OCI-LY1 (cell line): ENCODE results near the gene RAX2.
A peak's percentile ranks its signal among the peaks of the same experiment; 100 is the strongest.

ENCODE experiments used
- H2AFZ ChIP-seq: fragments of 200-600 bp; sonication (generic), shearing (Covaris generic); 2 replicates; pipeline ENCODE4 v1.6.0; 2014; ENCODE audit warnings: antibody characterized with exemption, mild to moderate bottlenecking, low read length
- H3F3A ChIP-seq: fragments of 200-600 bp; sonication (generic), shearing (Covaris generic); 2 replicates; pipeline ENCODE4 v1.6.0; 2014; ENCODE audit warnings: mild to moderate bottlenecking, antibody characterized with exemption, low read length, moderate library complexity; ENCODE audit not compliant: insufficient read depth
- H3K27ac ChIP-seq: fragments of 200-600 bp; sonication (generic); 2 replicates; pipeline ENCODE4 v1.5.1; 2014; ENCODE audit warnings: low read length, mixed run types, mild to moderate bottlenecking, low read depth; ENCODE audit not compliant: poor library complexity, severe bottlenecking
- H3K27me3 ChIP-seq: fragments of 200-600 bp; sonication (generic); 2 replicates; pipeline ENCODE4 v1.6.0; 2014; ENCODE audit warnings: antibody characterized with exemption, mild to moderate bottlenecking, low read length, moderate library complexity; ENCODE audit not compliant: insufficient read depth
- H3K36me3 ChIP-seq: fragments of 200-600 bp; sonication (generic); 2 replicates; pipeline ENCODE4 v1.6.1; 2014; ENCODE audit warnings: mild to moderate bottlenecking, antibody characterized with exemption, low read length, moderate library complexity, mixed read lengths; ENCODE audit not compliant: insufficient read depth
- H3K4me1 ChIP-seq: fragments of 200-600 bp; sonication (generic); 2 replicates; pipeline ENCODE4 v1.5.1; 2014; ENCODE audit warnings: mild to moderate bottlenecking, low read length, moderate library complexity; ENCODE audit not compliant: insufficient read depth, severe bottlenecking
- H3K4me2 ChIP-seq: fragments of 200-600 bp; sonication (generic), shearing (Covaris generic); 2 replicates; pipeline ENCODE4 v1.6.1; 2014; ENCODE audit warnings: low read length
- H3K4me3 ChIP-seq: fragments of 200-600 bp; sonication (generic); 2 replicates; pipeline ENCODE4 v1.5.1; 2014; ENCODE audit warnings: low read length, low read depth, mild to moderate bottlenecking, mixed read lengths; ENCODE audit not compliant: poor library complexity, severe bottlenecking
- H3K79me2 ChIP-seq: fragments of 200-600 bp; shearing (Covaris generic); 2 replicates; pipeline ENCODE4 v1.6.1; 2016; ENCODE audit warnings: mixed run types, low read length, mixed read lengths; ENCODE audit not compliant: insufficient read depth
- H3K9ac ChIP-seq: fragments of 200-600 bp; sonication (generic), shearing (Covaris generic); 2 replicates; pipeline ENCODE4 v1.6.1; 2014; ENCODE audit warnings: mild to moderate bottlenecking, low read length, mixed read lengths
- H3K9me2 ChIP-seq: fragments of 200-600 bp; sonication (generic), shearing (Covaris generic); 2 replicates; pipeline ENCODE4 v1.6.1; 2014; ENCODE audit warnings: low read depth, mild to moderate bottlenecking, low read length, mixed read lengths
- H3K9me3 ChIP-seq: fragments of 200-600 bp; shearing (Covaris generic); 2 replicates; pipeline ENCODE4 v1.6.1; 2014; ENCODE audit warnings: low read length, mixed read lengths
- H4K20me1 ChIP-seq: fragments of 200-600 bp; sonication (generic), shearing (Covaris generic); 2 replicates; pipeline ENCODE4 v1.6.0; 2016; ENCODE audit warnings: mild to moderate bottlenecking, low read length; ENCODE audit not compliant: insufficient read depth
- EZH2 ChIP-seq: fragments of 200-600 bp; sonication (generic), shearing (Covaris generic); IDR thresholded peaks from 2 replicates; pipeline ENCODE4 v1.8.0; 2017; ENCODE audit warnings: borderline replicate concordance, mixed run types, mild to moderate bottlenecking, antibody characterized with exemption, low read length, moderate library complexity, mixed read lengths
- TF ChIP-seq, protein P1 (sequence below): fragments of 200-600 bp; sonication (generic), shearing (Covaris generic); IDR thresholded peaks from 2 replicates; pipeline ENCODE4 v1.5.1; 2017; ENCODE audit warnings: mild to moderate bottlenecking, antibody characterized with exemption, low read length, moderate library complexity, mixed read lengths

The RAX2 gene

DNA sequence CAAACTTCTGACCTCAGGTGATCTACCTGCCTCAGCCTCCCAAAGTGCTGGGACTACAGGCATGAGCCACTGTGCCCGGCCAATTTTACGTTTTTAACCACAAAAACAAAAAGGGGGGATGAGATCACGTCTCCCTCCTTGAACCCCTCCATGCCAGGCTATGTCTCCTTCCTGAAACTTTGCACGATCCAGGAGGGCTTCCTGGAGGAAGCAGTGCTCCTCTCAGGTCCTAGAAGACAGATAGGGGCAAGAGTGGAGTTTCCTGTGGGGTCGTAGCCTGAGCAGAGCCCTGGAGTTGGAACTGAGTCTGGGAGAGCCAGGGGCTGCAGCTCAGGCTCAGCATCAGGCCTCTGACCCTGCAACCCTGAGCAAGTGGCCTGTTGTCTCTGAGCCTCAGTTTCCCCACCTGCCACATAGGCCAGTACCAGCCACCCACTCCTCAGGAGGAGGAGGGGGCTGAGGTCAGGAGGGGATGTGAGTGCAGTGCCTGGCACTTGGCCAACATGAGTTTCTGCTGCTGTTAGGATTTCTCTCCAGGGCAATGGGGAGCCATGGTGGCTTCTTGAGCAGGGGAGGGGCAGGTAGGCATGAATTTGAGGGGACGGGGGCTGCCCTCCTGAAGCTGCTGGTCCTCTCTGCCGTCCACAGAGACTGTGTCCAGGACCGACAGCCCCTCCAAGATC, 26.5 kb downstream of the RAX2 start:
- Histone ChIP-seq H3K79me2 (no peaks in the 10 kb centered on the region), H3K4me3 (no peak overlapping the region), H3K9me3 (no peaks in the 10 kb centered on the region), H3K27ac (no peak overlapping the region), H3K4me2 (no peak overlapping the region), H3K9me2 (no peaks in the 10 kb centered on the region), H3K9ac (no peak overlapping the region), H3K27me3 (no peaks in the 10 kb centered on the region; the same call in 1 of the 2 replicates), H3K36me3 (peaks cover 8% of the 10 kb centered on the region), H2AFZ (no peak overlapping the region), H4K20me1 (no peaks in the 10 kb centered on the region), H3K4me1 (no peaks in the 10 kb centered on the region), H3F3A (no peaks in the 10 kb centered on the region)
- no peak for TF ChIP-seq EZH2
- TF ChIP-seq, protein P1, sequence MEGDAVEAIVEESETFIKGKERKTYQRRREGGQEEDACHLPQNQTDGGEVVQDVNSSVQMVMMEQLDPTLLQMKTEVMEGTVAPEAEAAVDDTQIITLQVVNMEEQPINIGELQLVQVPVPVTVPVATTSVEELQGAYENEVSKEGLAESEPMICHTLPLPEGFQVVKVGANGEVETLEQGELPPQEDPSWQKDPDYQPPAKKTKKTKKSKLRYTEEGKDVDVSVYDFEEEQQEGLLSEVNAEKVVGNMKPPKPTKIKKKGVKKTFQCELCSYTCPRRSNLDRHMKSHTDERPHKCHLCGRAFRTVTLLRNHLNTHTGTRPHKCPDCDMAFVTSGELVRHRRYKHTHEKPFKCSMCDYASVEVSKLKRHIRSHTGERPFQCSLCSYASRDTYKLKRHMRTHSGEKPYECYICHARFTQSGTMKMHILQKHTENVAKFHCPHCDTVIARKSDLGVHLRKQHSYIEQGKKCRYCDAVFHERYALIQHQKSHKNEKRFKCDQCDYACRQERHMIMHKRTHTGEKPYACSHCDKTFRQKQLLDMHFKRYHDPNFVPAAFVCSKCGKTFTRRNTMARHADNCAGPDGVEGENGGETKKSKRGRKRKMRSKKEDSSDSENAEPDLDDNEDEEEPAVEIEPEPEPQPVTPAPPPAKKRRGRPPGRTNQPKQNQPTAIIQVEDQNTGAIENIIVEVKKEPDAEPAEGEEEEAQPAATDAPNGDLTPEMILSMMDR: no peak

DNA sequence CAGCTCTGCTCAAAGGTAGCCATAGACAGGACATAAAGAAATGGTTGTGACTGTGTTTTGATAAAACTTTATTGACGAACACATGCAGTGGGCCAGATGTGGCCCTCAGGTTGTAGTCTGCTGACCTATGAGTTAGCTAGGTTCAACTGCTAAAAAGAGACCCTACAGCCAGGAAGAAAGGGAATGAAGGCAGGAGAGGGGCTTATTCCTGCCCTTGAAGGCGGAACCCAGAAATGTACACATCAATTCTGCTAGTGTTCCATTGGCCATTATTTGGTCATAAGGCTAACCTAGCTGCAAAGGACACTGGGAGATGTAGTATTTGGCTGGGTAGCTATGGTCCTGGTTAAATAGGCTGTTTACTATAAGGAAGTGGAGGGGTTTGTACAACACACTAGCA, 28.5 kb downstream of the RAX2 start:
- peak overlapping the region; percentile 12 for H3K4me3 ChIP-seq
- no peaks in the 10 kb centered on the region for H3F3A ChIP-seq
- no peaks in the 10 kb centered on the region for H3K4me1 ChIP-seq
- H2AFZ ChIP-seq: peak overlapping the region; percentile 92; the same call in 1 of the 2 replicates
- H3K27ac ChIP-seq: no peak overlapping the region
- H3K9me2 ChIP-seq: no peaks in the 10 kb centered on the region
- no peaks in the 10 kb centered on the region for H3K36me3 ChIP-seq
- H3K9me3 ChIP-seq: no peaks in the 10 kb centered on the region
- H3K79me2 ChIP-seq: no peaks in the 10 kb centered on the region
- no peak overlapping the region; the same call in 1 of the 2 replicates for H3K4me2 ChIP-seq
- no peak overlapping the region for H3K9ac ChIP-seq
- TF ChIP-seq EZH2: no peak
- TF ChIP-seq, protein P1: no peak
- no peaks in the 10 kb centered on the region; the same call in 1 of the 2 replicates for H3K27me3 ChIP-seq
- no peaks in the 10 kb centered on the region for H4K20me1 ChIP-seq

DNA sequence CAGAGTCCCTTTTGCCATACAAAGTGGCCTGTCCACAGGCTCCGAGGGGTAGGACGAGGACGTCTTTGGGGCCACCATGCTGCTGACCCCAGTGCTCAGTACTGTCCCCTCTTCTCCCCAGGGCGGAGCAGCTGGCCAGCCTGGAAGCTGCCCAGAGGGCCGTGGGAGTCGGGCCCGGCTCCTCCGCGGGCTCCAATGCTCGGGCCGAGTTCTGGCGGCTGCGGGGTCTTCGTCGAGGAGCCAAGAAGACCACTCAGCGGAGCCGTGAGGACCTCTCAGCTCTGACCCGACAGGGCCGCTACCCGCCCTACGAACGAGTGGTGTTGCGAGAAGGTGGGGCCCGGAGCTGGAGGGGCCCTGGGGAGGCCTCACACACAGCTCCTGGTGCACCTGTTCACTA, 31.6 kb downstream of the RAX2 start:
- Histone ChIP-seq H3K27ac (no peak overlapping the region), H3K9me2 (no peaks in the 10 kb centered on the region), H3K27me3 (no peaks in the 10 kb centered on the region; the same call in 1 of the 2 replicates), H3K4me2 (no peak overlapping the region), H3K36me3 (no peaks in the 10 kb centered on the region), H3K9me3 (no peaks in the 10 kb centered on the region), H3K9ac (no peak overlapping the region), H3K4me1 (no peaks in the 10 kb centered on the region), H3F3A (no peaks in the 10 kb centered on the region), H3K79me2 (no peaks in the 10 kb centered on the region), H4K20me1 (no peaks in the 10 kb centered on the region), H2AFZ (no peak overlapping the region), H3K4me3 (no peak overlapping the region)
- TF ChIP-seq, protein P1: no peak
